GM19240 (cell line): ENCODE measurements around the gene CLEC14A.

Experiments
- DNase-seq: peaks from one replicate; pipeline ENCODE4 v3.0.0; 2011; ENCODE audit warnings: low spot score; ENCODE audit not compliant: insufficient read length

CLEC14A gene

DNA sequence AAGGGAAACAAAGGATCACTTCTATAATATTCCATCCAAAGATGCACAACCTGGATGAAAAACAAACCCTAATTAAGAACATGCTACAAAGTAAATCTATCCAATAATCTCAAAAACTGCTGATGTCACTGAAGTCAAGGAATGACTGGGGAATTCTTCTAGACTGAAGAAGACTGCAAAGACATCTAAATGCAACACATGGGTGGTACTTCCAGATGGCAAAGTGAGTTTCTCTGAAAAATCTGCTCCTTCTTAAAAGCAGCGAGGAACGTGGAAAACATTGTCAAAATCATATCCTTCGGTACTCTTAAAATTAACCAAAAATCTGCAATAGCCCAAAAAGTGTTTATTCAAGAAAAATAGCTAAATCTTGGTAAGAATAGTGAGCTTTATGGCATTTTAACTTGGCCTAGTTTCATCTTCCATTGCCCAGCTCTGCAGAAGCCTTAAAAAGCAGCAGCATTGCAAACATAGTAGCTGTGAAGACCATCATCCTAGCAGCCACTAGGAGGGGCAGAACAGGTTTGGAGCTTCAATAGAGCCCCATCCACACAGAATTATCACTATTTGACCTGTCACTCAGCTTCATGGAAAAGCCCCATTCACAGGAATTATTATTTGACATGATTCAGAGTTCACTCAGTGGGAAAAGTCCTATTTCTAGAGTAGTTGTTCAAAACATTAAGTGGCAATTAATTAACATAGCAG lies 7.4 kb downstream of the CLEC14A start:
- no peak for DNase-seq

DNA sequence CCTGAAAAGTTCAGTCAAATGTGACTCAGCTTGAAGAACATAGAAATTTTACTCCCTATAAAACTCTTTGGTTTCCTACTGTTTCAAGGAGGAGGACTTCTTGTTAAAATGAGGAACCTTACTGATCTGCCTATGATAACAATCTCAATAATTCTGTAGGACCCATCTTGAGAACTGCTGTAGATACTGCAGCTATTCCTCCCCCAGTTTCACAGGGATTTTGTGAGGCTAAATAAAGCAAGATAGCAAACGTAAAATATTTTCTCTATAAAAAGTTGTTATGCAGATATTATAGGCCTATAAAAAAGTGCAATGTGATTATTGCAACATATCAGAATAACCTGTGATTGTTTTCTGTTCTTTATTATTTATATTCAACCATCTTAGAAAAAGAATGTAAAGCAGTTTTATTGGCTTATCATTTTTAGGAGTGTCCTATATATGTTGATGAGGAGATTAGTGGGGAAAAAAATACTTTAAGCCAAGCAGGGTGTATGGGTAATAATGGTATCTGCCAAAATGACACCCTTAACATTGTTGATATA lies 12.1 kb downstream of the CLEC14A start:
- no peak for DNase-seq

DNA sequence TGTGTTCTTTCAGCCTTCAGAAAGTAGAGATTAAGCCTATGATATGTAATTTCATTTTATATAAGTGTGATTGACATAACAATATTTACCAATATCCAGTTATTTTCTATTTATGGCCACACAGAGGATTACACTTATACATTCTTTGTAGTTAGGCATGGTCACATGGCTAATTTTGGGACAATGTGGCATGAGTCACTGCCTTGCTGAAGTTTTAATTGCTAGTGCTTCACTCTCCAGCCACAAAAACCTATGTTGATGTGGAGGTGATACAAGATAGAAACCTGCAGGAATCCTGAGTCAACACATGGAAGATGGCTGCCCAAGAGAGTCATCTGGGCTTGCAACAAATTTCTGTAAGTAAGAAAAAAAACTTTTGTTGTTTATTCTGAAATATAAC lies 17.0 kb downstream of the CLEC14A start:
- no peak for DNase-seq

DNA sequence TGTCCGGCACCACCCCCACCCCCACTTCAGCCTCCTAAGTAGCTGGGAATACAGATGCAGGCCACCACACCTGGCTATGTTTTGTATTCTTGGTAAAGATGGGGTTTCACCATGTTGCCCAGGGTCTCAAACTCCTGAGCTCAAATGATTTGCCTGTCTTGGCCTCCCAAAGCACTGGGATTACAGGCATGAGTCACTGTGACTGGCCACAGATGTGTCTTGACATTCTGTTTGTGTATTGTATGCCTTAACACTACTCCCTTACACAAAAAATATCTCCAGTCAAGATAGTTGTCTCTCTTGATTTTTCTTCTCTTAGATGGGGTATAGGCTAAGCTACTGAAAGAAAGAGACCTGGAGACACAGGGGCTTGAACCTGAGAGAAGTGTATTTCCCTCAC lies 17.6 kb downstream of the CLEC14A start:
- DNase-seq: no peak

DNA sequence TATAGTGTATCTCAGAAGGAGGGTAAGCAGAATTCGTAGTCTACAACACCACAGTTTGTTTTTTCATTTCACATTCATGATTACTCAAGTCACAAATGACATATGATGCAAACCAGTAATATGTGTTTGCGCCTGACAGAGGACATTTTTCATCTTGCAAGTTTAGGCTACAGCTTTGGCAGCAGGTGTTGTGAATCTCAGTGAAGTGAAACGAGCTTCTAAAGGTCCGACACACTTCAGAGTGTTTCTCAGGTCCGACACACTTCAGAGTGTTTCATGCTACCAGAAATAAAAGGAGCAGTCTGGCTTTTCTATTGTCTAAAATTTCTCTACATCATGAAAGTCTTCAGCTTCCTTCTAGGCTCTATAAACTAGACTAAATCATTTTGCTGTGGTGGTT lies 22.7 kb downstream of the CLEC14A start:
- DNase-seq: no peak

DNA sequence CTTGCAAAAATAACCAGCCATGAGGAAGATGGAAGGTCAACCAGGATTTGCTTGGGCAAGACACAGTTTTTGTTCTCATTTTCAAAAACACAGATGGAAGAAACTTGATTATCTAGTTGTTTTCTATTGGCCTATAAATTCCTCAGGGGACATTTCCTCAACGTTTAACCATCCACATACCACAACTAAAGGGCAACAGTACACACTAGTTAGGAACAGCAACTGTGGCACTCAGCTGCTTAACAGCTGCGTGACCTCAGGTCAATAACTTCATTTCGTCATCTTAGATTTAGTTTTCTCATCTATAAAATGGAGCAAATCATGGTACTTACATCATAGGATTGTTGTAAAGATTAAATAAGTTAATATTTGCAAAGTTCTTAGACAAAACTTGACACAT lies 29.5 kb downstream of the CLEC14A start:
- no peak for DNase-seq

DNA sequence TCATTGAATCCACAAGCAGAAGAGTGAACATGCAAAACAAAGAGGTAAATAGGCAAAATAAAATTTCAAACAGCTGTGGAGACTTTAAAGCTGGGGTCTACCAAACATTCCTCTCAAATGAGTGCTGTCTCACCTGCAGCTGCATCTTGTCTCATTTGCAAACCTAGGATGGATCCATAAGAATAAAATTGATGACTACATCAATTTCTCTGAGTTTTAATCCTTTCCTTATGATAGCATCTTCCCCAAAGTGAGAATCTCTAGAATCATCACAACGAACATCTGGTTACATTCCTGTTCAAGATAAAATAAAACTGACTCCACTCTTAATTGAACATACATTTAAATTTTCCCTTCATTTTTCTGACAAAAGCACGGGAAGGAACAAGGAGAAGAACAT lies 29.9 kb downstream of the CLEC14A start:
- no peak for DNase-seq

DNA sequence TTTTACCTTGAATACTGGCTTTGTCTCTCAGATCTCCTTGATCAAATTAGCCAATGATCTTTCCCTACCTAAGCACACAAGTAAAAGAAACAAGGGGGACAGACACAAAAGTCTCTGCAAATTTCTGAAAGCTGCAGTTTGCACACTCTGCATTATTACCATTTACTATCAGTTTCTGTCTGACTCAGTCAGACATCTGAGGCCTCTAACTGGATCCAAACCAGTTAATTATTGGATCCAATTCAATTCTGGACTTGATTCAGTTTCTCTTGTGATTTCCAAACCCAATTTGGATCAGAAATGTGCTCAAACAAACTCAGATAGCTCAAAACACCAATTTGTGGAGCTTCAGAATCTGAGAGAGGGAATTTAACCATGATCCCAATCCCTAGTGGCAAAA lies 31.6 kb downstream of the CLEC14A start:
- DNase-seq: no peak

DNA sequence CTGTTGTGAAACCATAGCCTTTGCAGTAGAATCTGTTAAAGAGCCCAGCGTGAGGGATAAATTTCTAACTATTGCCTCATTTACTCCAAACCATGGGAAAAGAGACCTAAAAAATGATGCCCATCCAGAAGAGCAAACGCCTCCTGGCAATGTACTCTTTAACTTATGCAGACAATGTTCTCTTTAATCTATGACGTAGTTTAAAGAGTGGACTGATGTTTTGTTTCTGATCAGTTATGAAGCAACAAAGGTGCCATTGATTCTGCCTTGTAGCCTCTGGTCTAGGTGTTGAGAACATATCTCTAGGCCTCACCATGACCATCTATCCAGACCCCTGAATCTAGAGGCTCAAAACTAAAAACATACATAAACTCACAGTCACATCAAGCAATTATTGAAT lies 34.8 kb downstream of the CLEC14A start:
- no peak for DNase-seq

DNA sequence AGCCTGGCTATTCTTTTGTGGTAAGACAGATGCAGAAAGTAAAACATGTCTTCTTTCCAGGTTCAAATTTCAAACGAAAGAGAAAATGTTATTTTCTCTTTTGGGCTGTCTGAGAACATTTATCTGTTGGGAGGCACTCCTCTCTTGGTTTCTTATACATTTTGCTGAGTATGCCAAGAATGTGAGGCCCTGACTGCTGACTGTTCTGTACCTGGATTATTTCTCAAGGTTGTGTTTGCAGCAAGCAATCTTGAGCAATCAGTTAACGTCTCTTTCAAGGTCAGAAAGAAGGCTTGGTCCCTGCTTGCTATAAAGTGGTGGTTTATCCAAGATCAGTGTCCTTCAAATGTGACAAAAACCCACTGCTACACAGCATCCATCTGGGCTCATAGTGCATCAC lies 38.3 kb downstream of the CLEC14A start:
- no peak for DNase-seq

DNA sequence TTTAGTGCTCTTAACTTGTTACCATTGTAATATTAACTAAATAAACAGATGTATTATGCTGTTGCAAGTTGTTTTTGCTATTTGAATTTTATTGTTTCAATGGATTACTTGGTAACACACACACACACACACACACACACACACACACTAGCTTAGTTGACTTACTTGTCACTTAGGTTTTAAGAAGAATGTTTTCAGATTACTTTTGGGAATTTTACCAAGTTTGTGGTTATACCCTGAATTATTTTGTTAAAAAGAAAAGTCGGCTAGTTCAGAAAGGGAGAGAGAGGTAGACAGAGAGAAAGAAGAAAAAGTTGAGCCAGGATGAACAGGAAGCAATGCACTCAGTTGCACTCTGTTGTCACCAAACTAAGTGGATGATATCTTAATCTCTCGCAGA lies 42.9 kb downstream of the CLEC14A start:
- DNase-seq: no peak

DNA sequence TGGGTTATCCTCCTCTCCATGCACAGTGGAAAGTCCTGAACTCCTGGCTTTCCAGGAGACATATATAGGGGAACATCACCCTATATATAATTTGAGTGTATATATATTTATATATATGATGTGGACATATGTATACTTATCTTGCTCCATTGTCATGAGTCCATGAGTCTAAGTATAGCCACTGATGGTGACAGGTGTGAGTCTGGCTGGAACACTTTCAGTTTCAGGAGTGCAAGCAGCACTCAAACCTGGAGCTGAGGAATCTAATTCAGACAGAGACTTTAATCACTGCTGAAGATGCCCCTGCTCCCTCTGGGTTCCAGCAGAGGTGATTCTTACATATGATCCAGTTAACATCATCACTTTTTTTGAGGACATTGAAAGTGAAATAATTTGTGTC lies 43.8 kb downstream of the CLEC14A start:
- no peak for DNase-seq

DNA sequence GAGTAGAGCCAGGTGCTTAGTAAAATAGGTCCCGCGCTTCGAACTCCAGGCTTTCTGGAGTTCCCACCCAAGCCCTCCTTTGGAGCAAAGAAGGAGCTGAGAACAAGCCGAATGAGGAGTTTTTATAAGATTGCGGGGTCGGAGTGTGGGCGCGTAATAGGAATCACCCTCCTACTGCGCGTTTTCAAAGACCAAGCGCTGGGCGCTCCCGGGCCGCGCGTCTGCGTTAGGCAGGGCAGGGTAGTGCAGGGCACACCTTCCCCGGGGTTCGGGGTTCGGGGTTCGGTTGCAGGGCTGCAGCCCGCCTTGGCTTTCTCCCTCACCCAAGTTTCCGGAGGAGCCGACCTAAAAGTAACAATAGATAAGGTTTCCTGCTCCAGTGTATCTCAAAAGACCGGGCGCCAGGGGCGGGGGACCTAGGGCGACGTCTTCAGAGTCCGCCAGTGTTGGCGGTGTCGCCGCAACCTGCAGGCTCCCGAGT lies 44.6 kb downstream of the CLEC14A start:
- DNase-seq: no peak

DNA sequence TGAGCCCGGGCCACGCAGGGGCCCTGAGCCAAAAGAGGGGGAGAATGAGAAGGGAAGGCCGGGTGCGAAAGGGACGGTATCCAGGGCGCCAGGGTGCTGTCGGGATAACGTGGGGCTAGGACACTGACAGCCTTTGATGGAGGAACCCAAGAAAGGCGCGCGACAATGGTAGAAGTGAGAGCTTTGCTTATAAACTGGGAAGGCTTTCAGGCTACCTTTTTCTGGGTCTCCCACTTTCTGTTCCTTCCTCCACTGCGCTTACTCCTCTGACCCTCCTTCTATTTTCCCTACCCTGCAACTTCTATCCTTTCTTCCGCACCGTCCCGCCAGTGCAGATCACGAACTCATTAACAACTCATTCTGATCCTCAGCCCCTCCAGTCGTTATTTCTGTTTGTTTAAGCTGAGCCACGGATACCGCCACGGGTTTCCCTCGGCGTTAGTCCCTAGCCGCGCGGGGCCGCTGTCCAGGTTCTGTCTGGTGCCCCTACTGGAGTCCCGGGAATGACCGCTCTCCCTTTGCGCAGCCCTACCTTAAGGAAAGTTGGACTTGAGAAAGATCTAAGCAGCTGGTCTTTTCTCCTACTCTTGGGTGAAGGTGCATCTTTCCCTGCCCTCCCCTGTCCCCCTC lies 45.2 kb downstream of the CLEC14A start:
- DNase-seq: no peak

DNA sequence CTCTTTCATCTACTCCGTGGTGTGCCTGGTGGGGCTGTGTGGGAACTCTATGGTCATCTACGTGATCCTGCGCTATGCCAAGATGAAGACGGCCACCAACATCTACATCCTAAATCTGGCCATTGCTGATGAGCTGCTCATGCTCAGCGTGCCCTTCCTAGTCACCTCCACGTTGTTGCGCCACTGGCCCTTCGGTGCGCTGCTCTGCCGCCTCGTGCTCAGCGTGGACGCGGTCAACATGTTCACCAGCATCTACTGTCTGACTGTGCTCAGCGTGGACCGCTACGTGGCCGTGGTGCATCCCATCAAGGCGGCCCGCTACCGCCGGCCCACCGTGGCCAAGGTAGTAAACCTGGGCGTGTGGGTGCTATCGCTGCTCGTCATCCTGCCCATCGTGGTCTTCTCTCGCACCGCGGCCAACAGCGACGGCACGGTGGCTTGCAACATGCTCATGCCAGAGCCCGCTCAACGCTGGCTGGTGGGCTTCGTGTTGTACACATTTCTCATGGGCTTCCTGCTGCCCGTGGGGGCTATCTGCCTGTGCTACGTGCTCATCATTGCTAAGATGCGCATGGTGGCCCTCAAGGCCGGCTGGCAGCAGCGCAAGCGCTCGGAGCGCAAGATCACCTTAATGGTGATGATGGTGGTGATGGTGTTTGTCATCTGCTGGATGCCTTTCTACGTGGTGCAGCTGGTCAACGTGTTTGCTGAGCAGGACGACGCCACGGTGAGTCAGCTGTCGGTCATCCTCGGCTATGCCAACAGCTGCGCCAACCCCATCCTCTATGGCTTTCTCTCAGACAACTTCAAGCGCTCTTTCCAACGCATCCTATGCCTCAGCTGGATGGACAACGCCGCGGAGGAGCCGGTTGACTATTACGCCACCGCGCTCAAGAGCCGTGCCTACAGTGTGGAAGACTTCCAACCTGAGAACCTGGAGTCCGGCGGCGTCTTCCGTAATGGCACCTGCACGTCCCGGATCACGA lies 46.0 kb downstream of the CLEC14A start:
- no peak for DNase-seq

DNA sequence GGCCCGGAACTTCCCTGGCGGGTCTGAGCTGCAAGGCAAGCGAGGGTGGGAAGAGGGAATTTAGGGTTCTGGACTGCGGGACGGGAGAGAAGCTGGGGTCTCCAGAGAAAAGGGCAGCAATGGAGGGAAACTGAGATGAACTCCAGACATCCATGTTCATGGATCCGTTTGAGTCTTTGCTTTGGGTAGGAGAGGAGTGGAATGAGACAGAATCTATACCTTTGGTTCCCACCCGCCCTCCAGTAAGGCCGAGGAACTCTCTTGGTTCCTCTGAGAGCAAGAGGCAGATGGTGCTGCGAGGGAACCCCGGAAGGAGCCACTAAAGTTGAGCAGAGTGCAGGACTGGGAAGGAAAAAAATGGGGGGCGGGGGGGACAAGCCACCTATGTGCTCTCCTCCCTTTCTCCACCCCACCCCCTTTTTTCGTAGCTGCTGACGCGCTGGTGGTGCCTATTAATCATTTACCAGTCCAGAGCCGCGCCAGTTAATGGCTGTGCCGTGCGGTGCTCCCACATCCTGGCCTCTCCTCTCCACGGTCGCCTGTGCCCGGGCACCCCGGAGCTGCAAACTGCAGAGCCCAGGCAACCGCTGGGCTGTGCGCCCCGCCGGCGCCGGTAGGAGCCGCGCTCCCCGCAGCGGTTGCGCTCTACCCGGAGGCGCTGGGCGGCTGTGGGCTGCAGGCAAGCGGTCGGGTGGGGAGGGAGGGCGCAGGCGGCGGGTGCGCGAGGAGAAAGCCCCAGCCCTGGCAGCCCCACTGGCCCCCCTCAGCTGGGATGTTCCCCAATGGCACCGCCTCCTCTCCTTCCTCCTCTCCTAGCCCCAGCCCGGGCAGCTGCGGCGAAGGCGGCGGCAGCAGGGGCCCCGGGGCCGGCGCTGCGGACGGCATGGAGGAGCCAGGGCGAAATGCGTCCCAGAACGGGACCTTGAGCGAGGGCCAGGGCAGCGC lies 47.0 kb downstream of the CLEC14A start:
- DNase-seq: no peak

DNA sequence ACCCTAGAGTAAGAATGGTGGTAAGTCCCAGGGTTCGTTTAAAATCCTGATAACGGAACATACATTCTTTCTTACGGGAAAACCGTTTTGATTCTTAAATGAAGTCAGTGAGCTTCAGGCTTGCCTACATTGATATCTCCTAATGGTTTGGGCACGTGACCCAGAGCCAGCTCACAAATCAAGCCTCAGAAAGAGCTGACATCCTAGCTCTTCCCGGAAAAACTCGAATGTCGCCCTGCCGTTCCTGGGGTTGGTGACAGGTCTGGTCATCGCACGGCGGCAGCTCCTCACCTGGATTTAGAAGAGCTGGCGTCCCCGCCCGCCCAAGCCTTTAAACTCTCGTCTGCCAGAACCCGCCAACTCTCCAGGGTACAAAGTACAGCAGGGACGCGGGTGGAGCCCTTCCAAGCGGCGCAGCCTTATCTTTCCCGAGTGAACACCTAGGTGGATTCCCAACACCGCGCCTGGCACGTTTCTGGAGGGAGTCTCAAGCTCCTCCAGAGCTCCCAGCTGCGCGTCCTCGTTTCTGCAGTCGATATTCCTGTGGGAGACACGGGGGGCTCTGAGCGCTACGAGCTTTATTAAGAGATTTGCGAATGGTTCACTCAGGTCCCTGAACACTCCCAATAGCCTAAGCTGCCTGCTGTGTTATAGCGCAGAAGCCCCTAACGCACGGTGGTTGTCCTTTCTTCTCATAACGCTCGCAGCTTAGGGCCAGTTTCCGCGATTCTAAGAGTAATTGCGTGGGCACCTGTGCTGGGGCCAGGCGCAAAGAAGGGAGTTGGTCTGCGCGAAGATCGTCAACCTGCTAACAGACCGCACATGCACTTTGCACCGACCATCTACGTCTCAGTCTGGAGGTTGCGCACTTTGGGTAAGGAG lies 47.9 kb downstream of the CLEC14A start, which contains the start of gene SSTR1:
TSS of gene SSTR1 (plus strand) at position 169 of the 882 bp plus-strand sequence. CDS start 1,486 bp downstream, outside the sequence.
- no peak for DNase-seq

DNA sequence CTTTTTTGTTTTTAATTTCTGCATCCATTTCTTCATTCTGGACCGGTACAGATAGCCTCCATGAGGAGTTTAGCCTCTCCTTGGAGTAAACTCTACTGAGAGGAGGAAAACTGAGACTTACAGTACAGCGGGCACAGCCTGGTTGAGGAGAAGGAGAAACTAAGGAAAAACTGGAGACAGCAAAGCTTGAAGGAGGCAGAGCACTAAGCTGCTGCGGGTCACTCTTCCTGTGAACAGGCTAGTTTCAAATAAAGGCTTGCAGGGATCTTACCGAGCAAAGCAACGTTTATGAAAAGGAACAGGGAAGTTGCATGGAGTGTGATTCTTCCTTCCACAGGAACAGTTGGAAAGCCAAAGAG lies 48.5 kb downstream of the CLEC14A start:
- no peak for DNase-seq

DNA sequence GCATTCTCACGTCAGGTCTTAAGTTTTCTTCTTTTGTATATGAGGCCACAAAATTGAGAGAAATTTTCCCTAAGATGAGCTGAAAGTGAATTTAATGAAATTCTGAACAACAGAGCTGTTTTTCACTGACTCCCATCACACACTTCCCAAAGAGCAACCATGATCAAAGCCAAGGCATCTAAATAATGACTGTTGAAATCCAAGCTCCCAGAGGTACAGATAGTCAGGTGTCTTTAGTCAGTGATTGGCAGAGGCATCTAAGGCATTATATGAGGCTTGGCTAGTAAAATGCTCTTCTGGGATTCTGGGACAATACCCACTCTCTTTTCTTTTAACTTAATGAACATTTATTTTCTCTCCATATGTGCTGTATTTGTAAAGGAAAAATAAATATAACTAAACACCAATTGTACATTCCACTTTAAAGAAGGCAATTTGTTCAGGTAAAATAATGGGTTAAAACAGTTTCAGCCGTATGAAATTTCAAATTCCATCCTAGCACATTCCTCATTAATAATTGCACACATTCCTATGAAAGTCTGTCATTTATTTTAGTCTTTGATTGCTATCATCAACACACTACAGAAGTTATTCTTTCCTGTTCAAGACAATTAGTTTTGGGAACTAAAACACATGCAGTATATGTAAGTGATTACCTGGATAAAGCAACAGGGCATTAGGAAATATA lies 49.1 kb downstream of the CLEC14A start:
- no peak for DNase-seq
